Bronchial epithelial cell (primary cell): ENCODE data around the gene FBXO45. TPM values are rescaled to one million over a fixed set of nuclear protein-coding genes. Genes with fewer than 3 reads are reported as not detected.
"Not testable (repeated sequence)": the region's sequence is repeated elsewhere in the genome, so short reads cannot be mapped to it uniquely, and the experiment has no call there.

Source experiments
- DNase-seq: peaks from one replicate; pipeline ENCODE4 v3.0.0-alpha.2; 2010; ENCODE audit warnings: low read depth
- FAIRE-seq: peaks from 2 replicates; lab custom pipeline; 2011; peaks lifted over from hg19 to GRCh38; lab: Jason Lieb, UNC
- H3K27me3 ChIP-seq: 2 replicates; pipeline ENCODE4 v1.5.1; 2011; ENCODE audit warnings: low read length; ENCODE audit not compliant: control insufficient read depth, insufficient read depth
- H3K36me3 ChIP-seq: 2 replicates; pipeline ENCODE4 v1.5.1; 2011; ENCODE audit warnings: low read length; ENCODE audit not compliant: control insufficient read depth, insufficient read depth
- H3K4me3 ChIP-seq: 2 replicates; pipeline ENCODE4 v1.5.1; 2011; ENCODE audit warnings: mild to moderate bottlenecking, low read depth, low read length, control low read depth
- CTCF ChIP-seq: IDR thresholded peaks from 2 replicates; pipeline ENCODE4 v1.5.1; 2011; ENCODE audit warnings: mild to moderate bottlenecking, moderate library complexity, low read length, control low read depth, inconsistent platforms; ENCODE audit not compliant: insufficient read depth, severe bottlenecking
- total RNA-seq: library from RNA; depleted of rRNA; stranded (reverse); fragments of >200 nt; gene quantifications from 2 replicates; pipeline ENCODE4 v1.2.1, GENCODE V29; 2014

Gene FBXO45
- total RNA-seq, 1 donor from 2014 or later = 26.6 TPM

GRCh38 chr3:196632046-196632751 lies 63.7 kb downstream of the FBXO45 start:
- Histone ChIP-seq H3K4me3 (peak overlapping the region; percentile 66), H3K36me3 (no peaks in the 10 kb centered on the region), H3K27me3 (peaks cover 2% of the 10 kb centered on the region)
- peak; percentile 55 for DNase-seq
- TF ChIP-seq CTCF = peak; percentile 53
- FAIRE-seq = no peak

- FAIRE-seq = no peak
- TF ChIP-seq CTCF = no peak
- no peak overlapping the region for H3K4me3 ChIP-seq
- no peak for DNase-seq
- no peaks in the 10 kb centered on the region for H3K36me3 ChIP-seq
- peaks cover 2% of the 10 kb centered on the region for H3K27me3 ChIP-seq
These were observed 65.2 kb downstream of the FBXO45 start for GRCh38 chr3:196633555-196634151.

GRCh38 chr3:196634224-196634623 lies 65.8 kb downstream of the FBXO45 start:
- Histone ChIP-seq H3K36me3 (no peaks in the 10 kb centered on the region), H3K4me3 (no peak overlapping the region), H3K27me3 (peaks cover 3% of the 10 kb centered on the region)
- TF ChIP-seq CTCF = no peak
- no peak for DNase-seq
- no peak for FAIRE-seq

- TF ChIP-seq CTCF = no peak
- Histone ChIP-seq H3K27me3 (peaks cover 7% of the 10 kb centered on the region), H3K4me3 (no peak overlapping the region), H3K36me3 (no peaks in the 10 kb centered on the region)
- DNase-seq (no peak), FAIRE-seq (no peak)
These were observed 66.4 kb downstream of the FBXO45 start for GRCh38 chr3:196634829-196635228.

GRCh38 chr3:196636369-196637349 lies 68.2 kb downstream of the FBXO45 start:
- Histone ChIP-seq H3K27me3 (peaks cover 14% of the 10 kb centered on the region), H3K4me3 (no peak overlapping the region), H3K36me3 (no peaks in the 10 kb centered on the region)
- FAIRE-seq (no peak), DNase-seq (no peak)
- TF ChIP-seq CTCF = no peak

GRCh38 chr3:196637941-196638340 lies 69.5 kb downstream of the FBXO45 start:
- not testable (repeated sequence) for H3K36me3 ChIP-seq, DNase-seq, FAIRE-seq, H3K4me3 ChIP-seq
- peaks cover 14% of the 10 kb centered on the region for H3K27me3 ChIP-seq
